ENCODE data around the gene TWF2.

The TWF2 gene

GRCh38 chr3:52185311-52185710 is 53.6 kb downstream of the TWF2 start:
- Histone ChIP-seq H3K27ac (no peak overlapping the region), H3K36me3 (ENCODE audit: insufficient read depth, low read length) (no peaks in the 10 kb centered on the region), H3K9ac (ENCODE audit: insufficient read length) (no peak overlapping the region), H3K9me3 (ENCODE audit: low read depth, low read length) (no peaks in the 10 kb centered on the region), H3K4me3 (no peak overlapping the region)
- TF ChIP-seq POLR2AphosphoS5 (IDR thresholded peaks at IDR 0.05; ENCODE audit: borderline replicate concordance, low read depth, low read length), result no peak
- no peak for TF ChIP-seq FOXP2 (optimal IDR thresholded peaks at IDR 0.05; ENCODE audit: control extremely low read depth, extremely low read length, insufficient read depth)
- no peak for TF ChIP-seq EZH2 (IDR thresholded peaks at IDR 0.05)
- DNase-seq (ENCODE audit: low read depth, low spot score), result no peak

- Histone ChIP-seq H3K9ac (ENCODE audit: insufficient read length) (no peak overlapping the region), H3K27ac (no peak overlapping the region), H3K9me3 (ENCODE audit: low read depth, low read length) (no peaks in the 10 kb centered on the region), H3K4me3 (no peak overlapping the region), H3K36me3 (ENCODE audit: insufficient read depth, low read length) (no peaks in the 10 kb centered on the region)
- DNase-seq (ENCODE audit: low read depth, low spot score), result no peak
- TF ChIP-seq EZH2 (IDR thresholded peaks at IDR 0.05), result no peak
- TF ChIP-seq POLR2AphosphoS5 (IDR thresholded peaks at IDR 0.05; ENCODE audit: borderline replicate concordance, low read depth, low read length), result no peak
- no peak for TF ChIP-seq FOXP2 (optimal IDR thresholded peaks at IDR 0.05; ENCODE audit: control extremely low read depth, extremely low read length, insufficient read depth)
Measured at GRCh38 chr3:52184690-52185089, 54.3 kb downstream of the TWF2 start.

DNA sequence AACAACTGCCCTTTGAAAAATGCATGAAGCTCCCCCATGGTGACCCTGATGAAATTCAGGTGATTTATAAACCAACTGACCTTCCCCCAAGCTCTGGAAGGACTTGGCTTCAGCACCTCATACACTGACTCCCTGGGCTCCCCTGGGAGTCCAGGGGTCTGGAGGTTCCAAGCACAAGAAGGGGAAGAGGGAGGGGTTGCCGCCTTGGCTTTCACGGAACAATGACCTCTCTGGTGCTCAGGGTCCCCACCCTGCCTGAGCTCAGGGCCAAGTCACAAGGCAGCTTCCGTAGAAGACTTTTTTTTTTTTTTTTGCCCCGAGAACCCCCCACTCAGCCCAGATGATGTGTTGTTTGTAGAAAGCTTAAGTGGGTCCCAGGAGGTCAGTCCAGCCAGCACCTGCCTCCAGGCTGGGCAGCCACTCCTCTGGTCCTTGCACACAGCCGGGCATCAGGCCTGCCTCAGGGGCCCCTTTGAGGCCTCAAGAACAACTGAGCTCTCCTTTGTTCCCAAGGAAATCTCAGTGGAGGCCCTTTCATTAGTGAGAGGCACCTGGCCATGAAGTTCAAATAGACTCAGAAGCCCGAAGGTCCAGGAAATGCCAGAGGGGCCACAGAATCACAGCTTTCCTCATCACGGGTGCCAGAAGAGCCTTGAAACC is 55.0 kb downstream of the TWF2 start:
- Histone ChIP-seq H3K36me3 (ENCODE audit: insufficient read depth, low read length) (no peaks in the 10 kb centered on the region), H3K9me3 (ENCODE audit: low read depth, low read length) (no peaks in the 10 kb centered on the region), H3K27ac (no peak overlapping the region), H3K4me3 (no peak overlapping the region), H3K9ac (ENCODE audit: insufficient read length) (no peak overlapping the region)
- no peak for DNase-seq (ENCODE audit: low read depth, low spot score)
- TF ChIP-seq FOXP2 (optimal IDR thresholded peaks at IDR 0.05; ENCODE audit: control extremely low read depth, extremely low read length, insufficient read depth), result no peak
- no peak for TF ChIP-seq EZH2 (IDR thresholded peaks at IDR 0.05)
- no peak for TF ChIP-seq POLR2AphosphoS5 (IDR thresholded peaks at IDR 0.05; ENCODE audit: borderline replicate concordance, low read depth, low read length)

- DNase-seq (ENCODE audit: low read depth, low spot score), result no peak
- Histone ChIP-seq H3K36me3 (ENCODE audit: insufficient read depth, low read length) (no peaks in the 10 kb centered on the region), H3K9me3 (ENCODE audit: low read depth, low read length) (no peaks in the 10 kb centered on the region), H3K4me3 (no peak overlapping the region), H3K9ac (ENCODE audit: insufficient read length) (no peak overlapping the region), H3K27ac (no peak overlapping the region)
- TF ChIP-seq POLR2AphosphoS5 (IDR thresholded peaks at IDR 0.05; ENCODE audit: borderline replicate concordance, low read depth, low read length) (no peak), FOXP2 (optimal IDR thresholded peaks at IDR 0.05; ENCODE audit: control extremely low read depth, extremely low read length, insufficient read depth) (no peak), EZH2 (IDR thresholded peaks at IDR 0.05) (no peak)
Measured at GRCh38 chr3:52182691-52183090, 56.3 kb downstream of the TWF2 start.

- DNase-seq (ENCODE audit: low read depth, low spot score), result no peak
- Histone ChIP-seq H3K9me3 (ENCODE audit: low read depth, low read length) (no peaks in the 10 kb centered on the region), H3K27ac (no peak overlapping the region), H3K9ac (ENCODE audit: insufficient read length) (no peak overlapping the region), H3K4me3 (no peak overlapping the region), H3K36me3 (ENCODE audit: insufficient read depth, low read length) (no peaks in the 10 kb centered on the region)
- TF ChIP-seq EZH2 (IDR thresholded peaks at IDR 0.05), result no peak
Measured at GRCh38 chr3:52182196-52182595, 56.8 kb downstream of the TWF2 start.

GRCh38 chr3:52181543-52181942 is 57.4 kb downstream of the TWF2 start:
- no peaks in the 10 kb centered on the region for H3K9me3 ChIP-seq (ENCODE audit: low read depth, low read length)
- no peak overlapping the region for H3K27ac ChIP-seq
- no peaks in the 10 kb centered on the region for H3K36me3 ChIP-seq (ENCODE audit: insufficient read depth, low read length)
- no peak overlapping the region for H3K4me3 ChIP-seq
- DNase-seq (ENCODE audit: low read depth, low spot score), result no peak
- no peak overlapping the region for H3K9ac ChIP-seq (ENCODE audit: insufficient read length)
- no peak for TF ChIP-seq EZH2 (IDR thresholded peaks at IDR 0.05)
- no peak for TF ChIP-seq POLR2AphosphoS5 (IDR thresholded peaks at IDR 0.05; ENCODE audit: borderline replicate concordance, low read depth, low read length)

Measured in SK-N-MC (cell line).